ENCODE results near the gene ZNF804A. TPM values are rescaled to one million over a fixed set of nuclear protein-coding genes. Genes with fewer than 3 reads are reported as not detected.
"Not testable (repeated sequence)": the region's sequence is repeated elsewhere in the genome, so short reads cannot be mapped to it uniquely, and the experiment has no call there.

The ZNF804A gene
- total and polyA plus RNA-seq, 4 donors = 3.7 to 15.7 (median 13.0) TPM

DNA sequence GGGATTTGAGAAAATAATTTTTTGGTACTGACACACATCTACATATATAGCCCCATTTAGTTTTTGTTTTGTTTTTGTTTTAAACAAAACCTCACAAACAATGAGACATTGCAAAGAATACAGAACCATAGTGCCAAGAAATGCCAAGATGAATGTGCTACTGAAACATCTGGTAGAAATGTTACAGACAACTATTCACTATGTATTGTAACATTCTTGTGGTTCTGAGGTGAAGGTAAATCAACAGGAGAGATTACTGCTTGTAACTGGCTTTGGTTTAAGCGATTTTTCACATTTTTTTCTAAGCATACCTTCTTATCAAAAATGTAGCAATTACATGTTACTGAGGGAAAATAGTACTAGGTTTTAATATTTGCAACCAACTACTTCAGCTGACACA lies 281.3 kb downstream of the ZNF804A start:
- H3K9me3 ChIP-seq (ENCODE audit: control insufficient read depth, insufficient read depth, low read length) = no peaks in the 10 kb centered on the region
- no peaks in the 10 kb centered on the region for H3K36me3 ChIP-seq (ENCODE audit: control insufficient read depth, insufficient read depth, low read length)
- H3K27ac ChIP-seq (ENCODE audit: low read depth, low read length) = no peak overlapping the region
- no peaks in the 10 kb centered on the region for H3K27me3 ChIP-seq (ENCODE audit: control insufficient read depth, insufficient read depth, low read length)
- no peak for DNase-seq (ENCODE audit: low read depth in 4 of 6, low spot score in 6 of 6)
- WGBS (ENCODE audit: insufficient coverage) = no CpG with 5 or more reads among the region's 1 CpG
- no peaks in the 10 kb centered on the region for H3K4me1 ChIP-seq (ENCODE audit: control insufficient read depth, insufficient read depth, low read length)
- no peak overlapping the region for H3K4me3 ChIP-seq (ENCODE audit: low read depth, low read length)

DNA sequence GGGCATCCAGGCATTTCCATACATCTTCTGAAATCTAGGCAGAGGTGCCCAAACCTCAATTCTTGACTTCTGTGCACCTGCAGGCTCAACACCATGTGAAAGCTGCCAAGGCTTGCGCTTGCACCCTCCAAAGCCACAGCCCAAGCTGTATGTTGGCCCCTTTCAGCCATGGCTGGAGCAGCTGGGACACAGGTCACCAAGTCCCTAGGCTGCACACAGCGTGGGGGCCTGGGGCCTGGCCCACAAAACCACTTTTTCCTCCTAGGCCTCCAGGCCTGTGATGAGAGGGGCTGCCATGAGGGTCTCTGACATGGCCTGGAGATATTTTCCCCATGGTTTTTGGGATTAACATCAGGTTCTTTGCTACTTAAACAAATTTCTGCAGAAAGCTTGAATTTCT lies 288.3 kb downstream of the ZNF804A start:
- not testable (repeated sequence) for H3K36me3 ChIP-seq (ENCODE audit: control insufficient read depth, insufficient read depth, low read length); DNase-seq (ENCODE audit: low read depth in 4 of 6, low spot score in 6 of 6); H3K27ac ChIP-seq (ENCODE audit: low read depth, low read length); H3K9me3 ChIP-seq (ENCODE audit: control insufficient read depth, insufficient read depth, low read length); H3K4me1 ChIP-seq (ENCODE audit: control insufficient read depth, insufficient read depth, low read length); H3K27me3 ChIP-seq (ENCODE audit: control insufficient read depth, insufficient read depth, low read length); H3K4me3 ChIP-seq (ENCODE audit: low read depth, low read length)
- WGBS (ENCODE audit: insufficient coverage) = 76% methylated on average over 2 of the region's 2 CpGs

DNA sequence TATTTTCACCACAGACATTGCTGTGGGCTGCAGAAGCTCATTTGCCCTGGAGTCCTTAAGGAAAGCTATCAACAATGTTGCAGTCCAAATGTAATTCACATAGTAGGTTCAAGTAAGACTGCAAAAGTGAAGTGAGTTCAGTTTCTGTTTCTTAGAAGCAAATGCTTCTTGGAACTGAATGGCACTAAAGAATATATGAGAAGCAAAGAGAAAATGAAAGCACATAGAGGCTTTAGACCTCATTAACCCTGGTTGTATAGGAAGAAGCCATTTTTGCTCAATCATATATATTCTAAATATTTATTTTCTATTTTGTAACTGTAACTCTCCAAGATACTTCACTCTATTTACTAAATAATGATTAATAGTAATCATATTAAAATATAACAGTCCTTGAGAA lies 292.0 kb downstream of the ZNF804A start:
- DNase-seq (ENCODE audit: low read depth in 4 of 6, low spot score in 6 of 6) = no peak

DNA sequence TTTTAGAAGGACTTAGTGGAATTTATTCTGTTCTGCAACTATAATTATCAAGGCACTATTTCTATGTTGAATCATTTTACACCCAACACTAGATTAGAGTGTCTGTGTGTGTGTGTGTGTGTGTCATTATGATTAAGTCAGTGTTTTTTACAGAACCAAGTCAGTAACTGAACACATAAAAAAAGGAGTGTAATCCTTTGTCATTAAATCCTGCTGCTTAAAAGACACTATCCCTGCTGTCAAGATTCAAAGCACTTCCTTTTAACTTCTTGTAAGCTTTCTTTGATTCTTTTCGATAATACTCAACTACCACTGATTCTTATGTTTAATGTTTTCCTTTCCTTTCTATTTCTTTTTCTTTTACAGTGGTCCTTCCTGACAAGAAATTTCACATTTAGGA lies 306.7 kb downstream of the ZNF804A start:
- Histone ChIP-seq H3K36me3 (ENCODE audit: control insufficient read depth, insufficient read depth, low read length) (no peaks in the 10 kb centered on the region), H3K27me3 (ENCODE audit: control insufficient read depth, insufficient read depth, low read length) (no peaks in the 10 kb centered on the region), H3K9me3 (ENCODE audit: control insufficient read depth, insufficient read depth, low read length) (no peaks in the 10 kb centered on the region), H3K4me1 (ENCODE audit: control insufficient read depth, insufficient read depth, low read length) (no peaks in the 10 kb centered on the region), H3K27ac (ENCODE audit: low read depth, low read length) (no peak overlapping the region), H3K4me3 (ENCODE audit: low read depth, low read length) (no peak overlapping the region)
- no peak for DNase-seq (ENCODE audit: low read depth in 4 of 6, low spot score in 6 of 6)
- WGBS (ENCODE audit: insufficient coverage) = no CpG with 5 or more reads among the region's 1 CpG

More for the DNA sequence above, 292.0 kb downstream of the ZNF804A start:
- Histone ChIP-seq H3K9me3 (ENCODE audit: control insufficient read depth, insufficient read depth, low read length) (no peaks in the 10 kb centered on the region), H3K27ac (ENCODE audit: low read depth, low read length) (no peak overlapping the region), H3K27me3 (ENCODE audit: control insufficient read depth, insufficient read depth, low read length) (no peaks in the 10 kb centered on the region), H3K36me3 (ENCODE audit: control insufficient read depth, insufficient read depth, low read length) (no peaks in the 10 kb centered on the region), H3K4me1 (ENCODE audit: control insufficient read depth, insufficient read depth, low read length) (no peaks in the 10 kb centered on the region), H3K4me3 (ENCODE audit: low read depth, low read length) (no peak overlapping the region)

- WGBS (ENCODE audit: insufficient coverage) = 100% methylated on average over 2 of the region's 4 CpGs
- Histone ChIP-seq H3K27ac (ENCODE audit: low read depth, low read length) (no peak overlapping the region), H3K9me3 (ENCODE audit: control insufficient read depth, insufficient read depth, low read length) (no peaks in the 10 kb centered on the region), H3K4me1 (ENCODE audit: control insufficient read depth, insufficient read depth, low read length) (no peaks in the 10 kb centered on the region), H3K27me3 (ENCODE audit: control insufficient read depth, insufficient read depth, low read length) (no peaks in the 10 kb centered on the region), H3K4me3 (ENCODE audit: low read depth, low read length) (no peak overlapping the region), H3K36me3 (ENCODE audit: control insufficient read depth, insufficient read depth, low read length) (no peaks in the 10 kb centered on the region)
- DNase-seq (ENCODE audit: low read depth in 4 of 6, low spot score in 6 of 6) = no peak
These were observed 307.8 kb downstream of the ZNF804A start for GRCh38 chr2:184906160-184906559.

DNA sequence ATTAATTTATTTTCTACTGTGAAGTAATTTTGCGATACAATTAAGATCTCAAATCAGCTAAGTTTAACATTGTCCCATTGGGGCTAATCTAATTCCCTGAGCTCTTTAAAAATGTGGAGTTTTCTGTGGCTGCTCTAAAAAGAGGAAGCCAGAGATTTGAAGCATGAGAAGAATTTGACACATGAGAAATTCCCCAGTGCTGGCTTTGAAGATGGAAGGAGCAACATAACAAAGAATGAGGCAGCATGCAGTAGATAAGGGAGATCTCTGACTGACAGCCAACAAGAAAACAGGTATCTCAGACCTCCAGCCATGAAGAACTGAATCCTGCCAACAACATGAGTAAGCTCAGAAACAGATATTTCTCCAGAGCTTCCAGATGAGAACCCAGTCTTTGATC lies 308.4 kb downstream of the ZNF804A start:
- no peak for DNase-seq (ENCODE audit: low read depth in 4 of 6, low spot score in 6 of 6)
- H3K9me3 ChIP-seq (ENCODE audit: control insufficient read depth, insufficient read depth, low read length) = no peaks in the 10 kb centered on the region
- H3K27me3 ChIP-seq (ENCODE audit: control insufficient read depth, insufficient read depth, low read length) = no peaks in the 10 kb centered on the region
- H3K27ac ChIP-seq (ENCODE audit: low read depth, low read length) = no peak overlapping the region
- H3K4me3 ChIP-seq (ENCODE audit: low read depth, low read length) = no peak overlapping the region
- H3K36me3 ChIP-seq (ENCODE audit: control insufficient read depth, insufficient read depth, low read length) = no peaks in the 10 kb centered on the region
- no CpG with 5 or more reads among the region's 1 CpG for WGBS (ENCODE audit: insufficient coverage)
- no peaks in the 10 kb centered on the region for H3K4me1 ChIP-seq (ENCODE audit: control insufficient read depth, insufficient read depth, low read length)

GRCh38 chr2:184908966-184909365 lies 310.6 kb downstream of the ZNF804A start:
- Histone ChIP-seq H3K36me3 (ENCODE audit: control insufficient read depth, insufficient read depth, low read length) (no peaks in the 10 kb centered on the region), H3K27me3 (ENCODE audit: control insufficient read depth, insufficient read depth, low read length) (no peaks in the 10 kb centered on the region), H3K27ac (ENCODE audit: low read depth, low read length) (no peak overlapping the region), H3K4me3 (ENCODE audit: low read depth, low read length) (no peak overlapping the region), H3K9me3 (ENCODE audit: control insufficient read depth, insufficient read depth, low read length) (no peaks in the 10 kb centered on the region), H3K4me1 (ENCODE audit: control insufficient read depth, insufficient read depth, low read length) (no peaks in the 10 kb centered on the region)
- DNase-seq (ENCODE audit: low read depth in 4 of 6, low spot score in 6 of 6) = no peak
- no CpG with 5 or more reads among the region's 1 CpG for WGBS (ENCODE audit: insufficient coverage)

DNA sequence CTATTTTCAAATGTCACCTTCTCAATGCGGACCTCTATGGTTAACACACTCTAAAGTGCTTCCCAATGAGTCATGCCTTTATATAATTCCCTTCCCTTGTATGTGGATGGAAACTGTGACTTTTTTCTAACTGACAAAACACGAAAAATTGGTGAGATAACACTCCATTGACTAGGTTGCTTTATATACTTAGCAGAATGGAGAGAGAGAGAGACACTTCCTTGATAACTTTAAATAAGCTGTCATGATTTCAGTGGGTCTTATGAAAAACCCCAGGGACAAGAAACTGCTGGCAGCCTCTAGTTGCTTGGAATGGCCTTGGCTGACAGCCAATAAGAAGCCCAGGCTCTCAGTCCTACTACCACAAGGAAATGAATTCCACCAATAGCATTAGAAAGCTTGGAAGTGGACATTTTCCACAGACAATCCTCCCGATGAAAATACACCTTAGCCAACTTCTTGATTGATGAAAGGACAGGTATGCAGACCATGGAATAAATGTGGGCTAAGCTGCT lies 322.2 kb downstream of the ZNF804A start:
- Histone ChIP-seq H3K9me3 (ENCODE audit: control insufficient read depth, insufficient read depth, low read length) (no peaks in the 10 kb centered on the region), H3K27ac (ENCODE audit: low read depth, low read length) (no peak overlapping the region), H3K27me3 (ENCODE audit: control insufficient read depth, insufficient read depth, low read length) (no peaks in the 10 kb centered on the region), H3K4me3 (ENCODE audit: low read depth, low read length) (no peak overlapping the region), H3K36me3 (ENCODE audit: control insufficient read depth, insufficient read depth, low read length) (no peaks in the 10 kb centered on the region), H3K4me1 (ENCODE audit: control insufficient read depth, insufficient read depth, low read length) (no peaks in the 10 kb centered on the region)
- no peak for DNase-seq (ENCODE audit: low read depth in 4 of 6, low spot score in 6 of 6)
- WGBS (ENCODE audit: insufficient coverage) = no CpG with 5 or more reads among the region's 3 CpGs

DNA sequence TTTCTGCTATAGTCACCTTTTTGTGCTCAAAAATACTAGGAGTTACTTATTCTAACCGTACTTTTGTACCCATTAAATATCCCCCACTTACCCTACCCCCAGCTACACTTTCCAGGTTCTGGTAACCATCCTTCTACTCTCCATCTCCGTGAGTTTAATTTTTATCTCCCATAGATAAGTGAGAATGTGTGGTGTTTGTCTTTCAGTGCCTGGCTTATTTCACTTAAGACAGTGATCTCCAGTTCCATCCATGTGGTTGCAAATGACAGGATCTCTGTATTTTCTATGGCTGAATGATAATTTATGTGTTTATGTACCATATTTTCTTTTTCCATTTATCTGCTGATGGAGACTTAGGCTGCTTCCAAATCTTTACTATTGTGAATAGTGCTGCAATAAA lies 323.3 kb downstream of the ZNF804A start:
- no peaks in the 10 kb centered on the region for H3K27me3 ChIP-seq (ENCODE audit: control insufficient read depth, insufficient read depth, low read length)
- no peaks in the 10 kb centered on the region for H3K4me1 ChIP-seq (ENCODE audit: control insufficient read depth, insufficient read depth, low read length)
- WGBS (ENCODE audit: insufficient coverage) = no CpG with 5 or more reads among the region's 2 CpGs
- H3K27ac ChIP-seq (ENCODE audit: low read depth, low read length) = no peak overlapping the region
- no peak for DNase-seq (ENCODE audit: low read depth in 4 of 6, low spot score in 6 of 6)
- H3K9me3 ChIP-seq (ENCODE audit: control insufficient read depth, insufficient read depth, low read length) = peaks cover 8% of the 10 kb centered on the region
- H3K36me3 ChIP-seq (ENCODE audit: control insufficient read depth, insufficient read depth, low read length) = no peaks in the 10 kb centered on the region
- H3K4me3 ChIP-seq (ENCODE audit: low read depth, low read length) = no peak overlapping the region

- WGBS (ENCODE audit: insufficient coverage) = no CpG with 5 or more reads among the region's 1 CpG
- Histone ChIP-seq H3K27me3 (ENCODE audit: control insufficient read depth, insufficient read depth, low read length) (no peaks in the 10 kb centered on the region), H3K36me3 (ENCODE audit: control insufficient read depth, insufficient read depth, low read length) (no peaks in the 10 kb centered on the region), H3K4me1 (ENCODE audit: control insufficient read depth, insufficient read depth, low read length) (no peaks in the 10 kb centered on the region), H3K9me3 (ENCODE audit: control insufficient read depth, insufficient read depth, low read length) (peaks cover 12% of the 10 kb centered on the region), H3K4me3 (ENCODE audit: low read depth, low read length) (no peak overlapping the region), H3K27ac (ENCODE audit: low read depth, low read length) (no peak overlapping the region)
- no peak for DNase-seq (ENCODE audit: low read depth in 4 of 6, low spot score in 6 of 6)
These were observed 325.4 kb downstream of the ZNF804A start for GRCh38 chr2:184923751-184924150.
